Measurements from ENCODE around the gene TBL1X. TPM values are rescaled to one million over a fixed set of nuclear protein-coding genes. Genes with fewer than 3 reads are reported as not detected.

Gene TBL1X
- polyA plus RNA-seq, 1 experiment = 24.9 TPM

GRCh38 chrX:9436812-9437211 lies 28.0 kb upstream of the TBL1X start:
- H3K27ac ChIP-seq (ENCODE audit: low read depth, low read length) = no peak overlapping the region
- DNase-seq (ENCODE audit: low read depth, low spot score) = no peak
- no peaks in the 10 kb centered on the region for H3K27me3 ChIP-seq (ENCODE audit: control insufficient read depth, insufficient read depth, low read length)
- TF ChIP-seq, protein P1, sequence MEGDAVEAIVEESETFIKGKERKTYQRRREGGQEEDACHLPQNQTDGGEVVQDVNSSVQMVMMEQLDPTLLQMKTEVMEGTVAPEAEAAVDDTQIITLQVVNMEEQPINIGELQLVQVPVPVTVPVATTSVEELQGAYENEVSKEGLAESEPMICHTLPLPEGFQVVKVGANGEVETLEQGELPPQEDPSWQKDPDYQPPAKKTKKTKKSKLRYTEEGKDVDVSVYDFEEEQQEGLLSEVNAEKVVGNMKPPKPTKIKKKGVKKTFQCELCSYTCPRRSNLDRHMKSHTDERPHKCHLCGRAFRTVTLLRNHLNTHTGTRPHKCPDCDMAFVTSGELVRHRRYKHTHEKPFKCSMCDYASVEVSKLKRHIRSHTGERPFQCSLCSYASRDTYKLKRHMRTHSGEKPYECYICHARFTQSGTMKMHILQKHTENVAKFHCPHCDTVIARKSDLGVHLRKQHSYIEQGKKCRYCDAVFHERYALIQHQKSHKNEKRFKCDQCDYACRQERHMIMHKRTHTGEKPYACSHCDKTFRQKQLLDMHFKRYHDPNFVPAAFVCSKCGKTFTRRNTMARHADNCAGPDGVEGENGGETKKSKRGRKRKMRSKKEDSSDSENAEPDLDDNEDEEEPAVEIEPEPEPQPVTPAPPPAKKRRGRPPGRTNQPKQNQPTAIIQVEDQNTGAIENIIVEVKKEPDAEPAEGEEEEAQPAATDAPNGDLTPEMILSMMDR (IDR thresholded peaks at IDR 0.05; ENCODE audit: low read depth, low read length) = no peak
- H3K9me3 ChIP-seq (ENCODE audit: control insufficient read depth, insufficient read depth, low read length) = no peaks in the 10 kb centered on the region
- H3K4me3 ChIP-seq (ENCODE audit: low read depth, low read length) = no peak overlapping the region
- ChIA-PET CTCF (no interaction called here), POLR2A (no interaction called here)

DNA sequence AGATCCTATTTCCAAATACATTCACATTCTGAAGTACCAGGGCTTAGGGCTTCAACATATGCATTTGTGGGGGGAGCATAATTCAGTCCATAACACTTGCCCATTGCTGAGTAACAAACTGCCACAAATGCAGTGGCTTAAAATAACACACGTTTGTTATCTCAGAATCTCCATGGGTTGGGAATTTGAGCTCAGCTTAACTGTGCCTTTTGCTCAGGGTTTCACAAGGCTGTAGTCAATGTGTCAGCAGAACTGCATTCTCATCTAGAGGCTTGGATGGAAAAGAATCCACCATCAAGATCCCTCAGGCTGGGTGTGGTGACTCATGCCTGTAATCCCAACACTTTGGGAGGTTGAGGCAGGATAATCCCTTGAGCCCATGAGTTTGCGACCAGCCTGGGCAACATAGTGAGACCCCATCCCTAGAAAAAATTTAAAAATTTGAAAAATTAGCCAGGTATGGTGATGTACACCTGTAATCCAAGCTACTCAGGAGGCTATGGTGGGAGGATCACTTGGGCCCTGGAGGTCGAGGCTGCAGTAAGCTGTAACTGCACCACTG lies 25.8 kb upstream of the TBL1X start:
- no peak for DNase-seq (ENCODE audit: low read depth, low spot score)
- CTCF ChIA-PET = no interaction called here
- POLR2A ChIA-PET = no interaction called here
- no peak overlapping the region for H3K4me3 ChIP-seq (ENCODE audit: low read depth, low read length)
- no peaks in the 10 kb centered on the region for H3K27me3 ChIP-seq (ENCODE audit: control insufficient read depth, insufficient read depth, low read length)
- H3K27ac ChIP-seq (ENCODE audit: low read depth, low read length) = no peak overlapping the region
- no peaks in the 10 kb centered on the region; the same call in 1 of the 2 replicates for H3K9me3 ChIP-seq (ENCODE audit: control insufficient read depth, insufficient read depth, low read length)
- TF ChIP-seq, protein P1 (IDR thresholded peaks at IDR 0.05; ENCODE audit: low read depth, low read length) = no peak

- no peak overlapping the region for H3K27ac ChIP-seq (ENCODE audit: low read depth, low read length)
- H3K4me3 ChIP-seq (ENCODE audit: low read depth, low read length) = no peak overlapping the region
- H3K9me3 ChIP-seq (ENCODE audit: control insufficient read depth, insufficient read depth, low read length) = no peaks in the 10 kb centered on the region; the same call in 1 of the 2 replicates
- no peaks in the 10 kb centered on the region for H3K27me3 ChIP-seq (ENCODE audit: control insufficient read depth, insufficient read depth, low read length)
- DNase-seq (ENCODE audit: low read depth, low spot score) = no peak
- ChIA-PET CTCF (interaction anchor here (0.6 kb wide), 1 partner anchor 9 kb away, joined by 4 read pairs; no protein-coding TSS in a partner anchor), POLR2A (no interaction called here)
- TF ChIP-seq, protein P1 (IDR thresholded peaks at IDR 0.05; ENCODE audit: low read depth, low read length) = no peak
These were observed 24.6 kb upstream of the TBL1X start for GRCh38 chrX:9440116-9440844.

DNA sequence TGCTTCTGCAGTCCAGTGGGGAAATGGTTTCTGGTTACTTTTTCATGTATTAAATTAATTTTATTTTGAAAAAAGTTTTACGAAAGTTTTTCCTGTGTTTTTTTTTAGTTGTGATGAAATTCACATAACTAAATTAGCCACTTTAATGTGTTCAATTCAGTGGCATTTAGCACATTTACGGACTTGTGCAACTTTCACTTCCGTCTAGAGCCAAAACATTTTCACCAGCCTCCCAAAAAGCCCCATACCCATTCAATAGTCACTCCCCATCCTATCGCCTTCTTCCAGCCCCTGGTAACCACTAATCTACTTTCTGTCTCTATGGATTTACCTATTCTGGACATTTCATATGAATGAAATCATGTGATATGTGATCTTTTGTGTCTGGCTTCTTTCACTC lies 22.8 kb upstream of the TBL1X start:
- no peak for DNase-seq (ENCODE audit: low read depth, low spot score)
- ChIA-PET POLR2A (no interaction called here), CTCF (no interaction called here)
- Histone ChIP-seq H3K9me3 (ENCODE audit: control insufficient read depth, insufficient read depth, low read length) (no peaks in the 10 kb centered on the region; the same call in 1 of the 2 replicates), H3K27ac (ENCODE audit: low read depth, low read length) (no peak overlapping the region), H3K27me3 (ENCODE audit: control insufficient read depth, insufficient read depth, low read length) (no peaks in the 10 kb centered on the region), H3K4me3 (ENCODE audit: low read depth, low read length) (no peak overlapping the region)
- TF ChIP-seq, protein P1 (IDR thresholded peaks at IDR 0.05; ENCODE audit: low read depth, low read length) = no peak

GRCh38 chrX:9443327-9443726 lies 21.5 kb upstream of the TBL1X start:
- no peak for DNase-seq (ENCODE audit: low read depth, low spot score)
- TF ChIP-seq, protein P1 (IDR thresholded peaks at IDR 0.05; ENCODE audit: low read depth, low read length) = no peak
- H3K27me3 ChIP-seq (ENCODE audit: control insufficient read depth, insufficient read depth, low read length) = no peaks in the 10 kb centered on the region
- H3K4me3 ChIP-seq (ENCODE audit: low read depth, low read length) = no peak overlapping the region
- H3K9me3 ChIP-seq (ENCODE audit: control insufficient read depth, insufficient read depth, low read length) = no peaks in the 10 kb centered on the region; the same call in 1 of the 2 replicates
- CTCF ChIA-PET = no interaction called here
- no peak overlapping the region for H3K27ac ChIP-seq (ENCODE audit: low read depth, low read length)
- POLR2A ChIA-PET = no interaction called here

Data from AG04450 (cell line).